GM18526 (cell line): ENCODE data around the gene GON4L.

Experiments
- POLR2A ChIP-seq: IDR thresholded peaks from 3 replicates; pipeline ENCODE4 v1.6.1; 2011; ENCODE audit not compliant: insufficient read length; ENCODE audit errors: extremely low read depth

GON4L gene

GRCh38 chr1:155706139-155706538 lies 150.9 kb downstream of the GON4L start:
- TF ChIP-seq POLR2A = no peak

DNA sequence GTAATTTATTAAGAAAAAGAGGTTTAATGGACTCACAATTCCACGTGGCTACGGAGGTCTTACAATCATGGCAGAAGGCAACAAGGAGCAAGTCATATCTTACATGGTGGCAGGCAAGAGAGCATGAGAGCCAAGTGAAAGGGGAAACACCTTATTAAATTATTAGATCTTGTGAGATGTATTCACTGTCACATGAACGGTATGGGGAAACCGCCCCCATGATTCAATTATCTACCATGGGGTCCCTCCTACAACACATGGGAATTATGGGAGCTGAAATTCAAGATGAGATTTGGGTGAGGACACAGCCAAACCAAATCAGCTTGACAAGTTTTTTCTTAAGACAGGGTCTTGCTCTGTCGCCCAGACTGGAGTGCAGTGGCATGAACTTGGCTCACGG lies 153.8 kb downstream of the GON4L start:
- no peak for TF ChIP-seq POLR2A
